IPS-11a (cell line): ENCODE measurements around the gene DRGX.

Source experiments
- H3K4me3 ChIP-seq: one replicate; pipeline ENCODE4 v1.5.1; 2013; ENCODE audit warnings: low read depth, low read length, control low read depth

The DRGX gene

DNA sequence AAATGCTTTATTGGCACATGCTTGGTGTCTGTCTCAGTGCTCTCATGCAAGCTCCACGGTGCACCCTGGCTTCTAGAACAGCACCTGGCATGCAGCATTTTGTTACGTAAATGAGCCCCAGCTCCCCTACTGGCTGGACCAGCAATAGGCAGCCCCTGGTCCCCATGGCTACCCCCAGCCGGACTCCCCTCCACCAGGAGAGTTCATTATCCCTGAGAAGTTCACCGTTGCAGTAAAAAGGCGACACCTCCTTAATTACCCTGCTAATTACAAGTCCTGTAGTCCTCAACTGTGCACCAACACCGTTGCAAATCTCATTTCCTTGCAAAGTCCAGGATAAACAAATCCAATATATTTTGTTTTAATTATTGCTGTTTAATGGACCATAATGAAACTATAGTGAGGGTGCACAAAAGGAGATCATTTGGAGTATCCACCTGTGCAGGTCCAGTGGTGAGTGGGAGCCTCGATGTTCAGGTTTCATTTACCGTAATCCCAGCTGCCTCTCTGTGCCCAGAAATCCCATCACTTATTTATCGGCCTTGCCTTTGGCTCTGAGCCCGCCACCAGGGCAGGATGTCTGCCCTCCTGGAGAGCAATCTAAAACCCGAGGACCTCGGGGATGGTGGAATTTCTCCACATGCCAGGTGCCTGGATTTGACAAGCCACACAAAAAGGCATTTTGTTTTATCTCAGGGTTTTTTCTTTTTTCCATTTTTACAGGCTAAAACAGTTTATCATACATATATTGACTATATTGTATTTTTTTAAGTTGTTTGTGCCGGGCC lies 12.8 kb upstream of the DRGX start:
- no peak overlapping the region for H3K4me3 ChIP-seq

DNA sequence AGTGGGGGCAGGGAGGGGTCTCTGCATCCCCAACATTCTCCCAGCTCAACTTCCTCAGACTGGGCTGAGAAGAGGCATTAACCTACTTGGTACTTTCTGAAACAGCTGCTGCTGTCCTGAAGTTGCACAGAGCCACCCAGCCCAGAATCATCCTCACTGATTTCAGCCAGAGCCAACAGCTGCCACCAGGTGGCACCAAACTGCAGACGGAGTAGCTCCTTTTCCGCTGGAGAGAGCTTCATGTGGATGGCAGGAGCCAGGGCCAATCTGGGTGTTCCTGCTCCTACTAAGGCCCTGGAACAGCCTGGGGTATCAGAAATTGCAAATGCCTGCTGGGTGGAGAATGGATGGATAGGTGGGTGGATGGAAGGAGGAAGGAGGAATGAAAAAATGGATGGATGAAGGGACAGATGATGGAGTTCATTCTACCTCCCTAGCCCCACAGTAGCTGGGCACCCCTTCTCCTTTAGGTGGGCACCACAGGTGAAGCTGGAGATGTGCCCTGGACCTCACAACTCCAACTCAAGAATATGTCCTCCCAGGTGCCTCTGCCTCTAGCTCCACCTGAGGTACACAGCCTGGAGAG lies 11.8 kb upstream of the DRGX start:
- H3K4me3 ChIP-seq = no peak overlapping the region

DNA sequence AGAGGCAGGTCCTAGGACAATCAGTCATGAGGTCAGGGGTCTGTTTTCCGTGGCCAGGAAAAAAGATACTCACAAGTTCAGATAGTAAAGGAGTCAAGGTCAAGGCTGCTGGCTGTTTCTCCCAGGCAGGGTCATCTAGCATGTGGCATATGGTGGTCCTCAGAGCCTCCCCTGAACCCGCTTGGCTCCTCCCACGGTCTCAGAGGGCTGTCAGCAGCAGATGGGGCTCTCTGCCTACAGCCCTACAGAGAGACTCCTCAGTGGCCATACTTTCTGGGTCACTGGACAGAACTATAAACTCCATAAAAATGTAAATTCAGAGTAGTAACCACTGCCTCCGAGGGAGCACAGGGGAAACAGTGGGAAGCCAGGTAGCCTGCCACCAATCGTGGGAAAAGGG lies 11.3 kb upstream of the DRGX start:
- H3K4me3 ChIP-seq = no peak overlapping the region

DNA sequence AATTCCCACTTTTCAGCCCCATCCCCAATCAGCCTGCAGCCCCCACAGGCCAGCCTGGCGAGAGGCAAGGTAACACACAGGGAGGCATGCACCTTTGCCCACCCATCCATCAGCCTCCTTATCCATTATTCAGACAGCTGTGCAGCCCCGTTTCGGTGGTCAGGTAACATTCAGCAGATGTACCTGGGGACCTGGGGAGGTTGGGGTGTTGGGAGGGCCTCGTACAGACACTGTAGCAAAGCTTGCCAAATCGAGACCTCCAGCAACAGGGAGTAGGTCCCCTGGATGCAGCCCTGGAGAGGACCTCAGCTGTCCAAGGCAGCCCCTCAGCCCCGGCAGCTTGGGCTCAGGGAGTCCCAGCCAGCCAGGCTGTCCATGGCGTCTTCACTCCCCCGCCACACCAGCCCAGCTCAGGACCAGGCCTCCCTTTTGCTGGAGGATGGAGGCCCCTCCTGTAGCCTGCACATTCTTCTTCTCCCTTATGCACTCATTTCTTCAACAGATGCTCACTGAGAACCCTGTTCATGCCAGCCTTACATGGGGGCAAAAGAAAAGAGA lies 8.5 kb upstream of the DRGX start:
- H3K4me3 ChIP-seq = no peak overlapping the region

DNA sequence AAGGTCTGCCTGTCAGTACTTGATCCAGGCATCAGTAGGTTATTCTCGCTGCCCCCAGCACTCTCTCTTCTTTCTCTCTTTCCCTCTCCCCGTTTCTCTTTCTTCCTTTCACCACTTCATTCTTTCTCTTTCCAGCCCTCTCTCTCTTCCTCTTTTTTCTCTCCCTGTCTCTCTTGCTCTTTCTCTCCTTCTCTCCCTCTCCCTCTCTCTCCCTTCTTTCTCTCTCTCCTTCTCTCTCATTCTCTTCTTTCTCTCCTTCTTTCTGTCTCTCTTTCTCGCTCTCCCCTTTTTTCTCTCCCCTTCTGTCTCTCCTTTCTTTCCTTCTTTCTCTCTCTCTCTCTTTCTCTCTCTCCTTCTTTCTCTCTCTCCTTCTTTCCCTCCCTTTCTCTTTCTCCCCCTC lies 7.5 kb upstream of the DRGX start:
- H3K4me3 ChIP-seq = no peak overlapping the region

DNA sequence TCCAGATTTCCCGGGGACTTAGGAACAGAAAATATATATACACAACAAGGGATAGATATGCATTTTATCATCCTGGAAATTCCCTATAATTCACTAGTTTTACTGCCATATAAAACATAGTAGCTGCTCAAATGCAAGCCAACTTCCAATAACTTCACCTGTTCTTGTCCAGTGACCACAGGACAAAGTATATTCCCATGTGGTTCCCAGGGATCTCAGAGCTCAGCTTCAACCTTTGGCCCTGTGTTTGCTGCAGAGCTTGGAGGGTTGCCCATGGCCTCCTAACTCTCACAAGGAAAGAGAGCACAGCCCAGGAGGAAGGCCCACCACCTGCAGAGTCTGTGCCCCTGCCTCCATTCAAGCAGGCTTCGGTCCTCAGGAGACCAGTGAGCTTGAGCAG lies 4.5 kb upstream of the DRGX start:
- H3K4me3 ChIP-seq = no peak overlapping the region

DNA sequence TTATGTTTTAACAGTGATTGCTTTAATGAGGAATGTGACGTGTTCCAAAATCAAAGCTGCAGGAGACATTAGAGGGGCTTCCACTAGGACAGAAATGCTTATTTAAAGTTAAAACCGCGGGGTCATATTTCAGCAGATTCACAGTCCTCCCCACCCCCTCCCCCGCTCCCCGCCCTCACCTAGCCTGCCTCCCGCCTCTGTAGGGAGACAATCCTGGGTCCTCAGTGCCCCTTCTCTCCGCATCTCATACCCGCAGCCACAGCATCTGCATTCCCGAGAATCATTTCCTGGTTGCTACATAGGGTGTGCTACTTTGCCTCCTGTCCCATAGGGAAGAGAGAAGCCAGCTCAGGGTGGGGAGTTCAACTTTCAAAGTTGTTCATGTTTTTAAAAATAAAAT lies 3.1 kb upstream of the DRGX start:
- no peak overlapping the region for H3K4me3 ChIP-seq

DNA sequence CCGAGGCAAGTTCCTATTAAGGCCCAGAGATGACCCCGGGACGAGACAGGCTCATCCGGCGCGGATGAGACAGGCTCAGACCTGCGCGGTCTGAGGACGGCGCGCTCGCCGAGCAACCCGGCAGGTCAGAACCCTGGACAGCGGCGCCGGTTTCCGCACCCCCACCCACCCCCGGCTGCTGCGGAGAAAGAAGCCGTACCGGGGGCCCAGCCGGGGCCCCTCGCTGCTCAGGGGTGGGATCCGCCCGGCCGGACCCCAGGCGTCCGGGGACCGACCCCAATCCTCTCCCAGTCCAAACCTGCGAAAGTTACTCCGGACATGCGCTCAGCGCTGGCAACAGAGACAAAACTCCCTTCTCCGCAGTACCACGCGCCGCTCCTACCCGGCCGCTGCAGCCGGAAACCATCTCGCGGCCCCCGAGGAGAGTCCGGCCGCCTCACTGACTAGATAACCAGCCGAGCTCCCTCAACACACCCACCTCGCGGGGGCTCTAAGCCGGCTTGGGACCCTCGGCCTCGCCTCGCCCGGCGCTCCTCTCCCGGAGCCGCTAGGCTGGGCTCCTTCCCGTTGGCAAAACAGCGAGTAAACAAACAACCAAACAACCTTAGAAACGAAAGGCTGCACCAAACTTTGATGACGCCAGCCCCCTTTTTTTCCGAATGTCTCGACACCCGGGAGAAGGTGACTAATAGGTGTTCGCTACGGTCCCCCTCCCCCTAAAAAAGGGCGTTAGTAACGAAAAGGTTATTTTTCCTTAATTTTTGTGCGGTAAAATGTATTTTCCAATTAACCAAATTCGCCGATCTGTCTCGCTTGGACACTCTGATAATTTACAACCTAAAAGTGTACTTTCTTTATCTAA lies 2.3 kb upstream of the DRGX start:
- H3K4me3 ChIP-seq = peak overlapping the region; percentile 30

DNA sequence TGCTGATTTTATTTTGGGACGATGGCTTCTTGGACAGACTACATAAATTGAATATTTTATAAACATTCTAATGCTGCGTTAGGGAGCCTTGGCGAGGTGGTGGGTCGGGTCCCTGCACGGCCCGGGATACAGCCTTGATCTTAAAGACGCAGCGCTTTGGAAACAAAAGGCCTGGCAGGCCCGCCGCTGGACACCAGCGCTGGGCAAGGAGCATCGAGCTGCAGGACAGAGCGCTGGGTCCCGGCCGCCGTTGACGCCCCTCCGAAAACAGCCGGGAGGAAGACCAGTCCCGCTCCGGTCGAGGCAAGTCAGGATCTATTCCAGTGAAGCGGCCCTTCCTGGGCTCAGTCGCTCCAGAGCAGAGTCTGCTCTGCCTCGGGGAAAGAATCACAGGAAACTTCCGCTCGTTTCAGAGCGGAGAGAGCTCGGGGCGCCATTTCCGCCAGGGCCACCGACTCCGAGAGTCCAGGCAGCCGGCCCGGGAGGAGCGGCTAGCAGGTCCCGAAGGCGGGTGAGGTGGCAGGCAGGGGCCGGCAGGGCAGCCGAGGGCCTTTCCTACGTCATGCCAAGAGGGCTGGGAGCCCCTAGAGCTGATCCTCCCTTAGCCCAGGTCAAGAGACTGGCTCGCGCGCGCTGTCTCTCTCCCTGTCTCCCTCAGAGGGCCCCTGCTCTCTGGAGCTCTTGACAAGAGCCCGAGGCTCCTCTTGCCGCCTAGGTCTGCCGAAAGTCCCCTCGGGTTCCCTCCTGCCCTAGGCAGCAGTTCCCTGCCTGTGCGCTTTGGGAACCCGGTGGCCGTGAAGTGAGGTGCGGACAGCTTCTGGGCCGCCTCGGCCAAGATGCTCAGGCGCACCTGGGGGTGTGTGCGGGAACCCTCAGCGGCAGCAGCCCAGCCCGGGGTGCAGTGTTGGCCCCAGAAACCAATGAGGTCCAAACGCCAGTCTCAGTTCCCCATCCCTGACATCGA lies 1.4 kb upstream of the DRGX start:
- peak overlapping the region; percentile 30 for H3K4me3 ChIP-seq

DNA sequence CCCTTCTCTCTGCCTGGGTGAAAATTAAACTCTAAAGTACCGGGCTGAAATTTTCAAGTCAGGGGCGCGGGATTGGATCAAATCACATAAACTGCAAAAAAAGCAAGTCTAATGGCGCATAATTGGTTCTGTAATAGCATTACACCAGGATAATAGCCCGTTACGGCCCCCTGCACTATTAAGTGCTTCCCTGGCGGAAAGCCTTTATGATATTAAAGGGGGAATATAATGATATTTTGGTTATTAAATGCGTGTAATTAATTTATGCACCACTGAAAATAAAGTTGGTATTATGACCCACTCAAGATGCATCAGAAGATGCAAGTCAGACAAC lies 744 bp upstream of the DRGX start:
- no peak overlapping the region for H3K4me3 ChIP-seq

DNA sequence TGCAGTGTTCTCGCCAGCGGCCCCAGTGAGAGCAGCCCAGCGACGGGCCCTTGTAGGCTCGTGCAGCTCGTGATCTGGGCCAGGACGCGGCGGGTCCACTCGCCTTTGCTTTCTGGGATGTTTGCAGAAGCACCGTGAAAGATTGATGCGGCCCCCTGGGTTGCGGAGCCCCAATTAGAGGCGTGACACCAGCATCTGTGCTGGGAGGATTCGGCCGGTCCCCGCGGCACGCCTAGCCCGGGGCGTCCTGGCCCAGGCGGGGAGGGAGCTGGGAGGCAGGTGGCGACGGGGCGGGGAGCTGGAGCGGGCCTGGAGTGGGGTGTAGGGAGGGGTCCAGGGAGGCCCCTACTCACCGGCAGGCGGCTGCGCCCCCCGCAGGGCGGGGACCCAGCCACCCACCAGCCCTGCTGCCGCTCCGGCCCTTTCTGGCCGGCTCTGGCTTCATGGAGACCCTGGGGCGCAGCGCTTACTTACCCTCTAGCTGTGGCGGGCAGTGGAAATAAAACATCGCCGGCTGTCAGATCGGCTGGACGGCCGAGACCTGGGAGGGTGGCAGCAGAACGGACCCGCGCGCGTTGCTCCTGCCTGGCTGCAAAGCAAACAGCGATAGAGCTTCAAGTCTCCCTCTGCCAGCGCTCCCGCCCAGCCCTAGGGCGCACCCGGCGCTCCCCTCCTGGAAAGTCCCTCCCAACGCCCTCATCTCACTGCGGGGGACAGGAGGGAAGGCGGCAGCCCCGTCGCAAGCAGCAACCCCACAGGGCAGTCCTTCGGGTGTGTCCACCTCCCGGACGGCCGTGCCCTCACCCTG lies 752 bp downstream of the DRGX start:
- peak overlapping the region; percentile 48 for H3K4me3 ChIP-seq

DNA sequence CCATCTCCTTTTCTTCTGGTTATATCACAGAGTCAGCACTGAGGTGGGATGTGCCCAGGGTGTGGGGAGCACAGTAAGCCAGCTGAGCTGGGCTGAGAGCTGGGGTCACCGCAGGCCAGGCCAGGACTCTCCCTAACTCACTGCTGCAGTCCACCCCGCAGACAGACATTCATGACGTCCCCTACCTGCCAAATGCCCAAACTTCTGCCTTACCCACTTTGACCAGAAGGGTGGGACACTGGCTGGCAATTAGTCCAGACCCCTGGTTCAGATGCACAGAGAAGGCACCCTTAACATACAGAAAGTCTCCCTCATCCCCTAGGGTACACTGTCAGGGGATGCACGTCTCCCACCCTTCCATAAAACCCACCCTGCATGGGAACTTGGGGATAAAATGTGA lies 2.1 kb downstream of the DRGX start:
- H3K4me3 ChIP-seq = no peak overlapping the region

DNA sequence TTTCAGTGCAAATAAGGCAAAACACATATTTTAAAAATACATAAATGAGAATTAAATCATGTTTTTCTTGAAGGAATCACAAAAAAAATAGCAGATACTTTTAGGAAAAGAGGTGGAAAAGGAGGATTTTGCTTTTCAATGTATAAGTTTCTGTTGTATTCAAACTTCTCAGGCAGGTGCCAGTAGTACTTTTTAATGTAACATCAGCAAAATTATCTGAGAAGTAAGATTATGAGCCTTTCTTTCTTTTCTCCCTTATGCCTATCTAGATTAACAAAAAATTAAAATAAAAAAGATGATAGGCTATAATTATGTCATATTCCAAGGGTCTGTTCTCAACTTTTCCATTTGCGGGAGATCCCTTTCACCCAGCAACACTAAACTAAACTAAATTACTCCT lies 2.6 kb downstream of the DRGX start:
- H3K4me3 ChIP-seq = no peak overlapping the region

DNA sequence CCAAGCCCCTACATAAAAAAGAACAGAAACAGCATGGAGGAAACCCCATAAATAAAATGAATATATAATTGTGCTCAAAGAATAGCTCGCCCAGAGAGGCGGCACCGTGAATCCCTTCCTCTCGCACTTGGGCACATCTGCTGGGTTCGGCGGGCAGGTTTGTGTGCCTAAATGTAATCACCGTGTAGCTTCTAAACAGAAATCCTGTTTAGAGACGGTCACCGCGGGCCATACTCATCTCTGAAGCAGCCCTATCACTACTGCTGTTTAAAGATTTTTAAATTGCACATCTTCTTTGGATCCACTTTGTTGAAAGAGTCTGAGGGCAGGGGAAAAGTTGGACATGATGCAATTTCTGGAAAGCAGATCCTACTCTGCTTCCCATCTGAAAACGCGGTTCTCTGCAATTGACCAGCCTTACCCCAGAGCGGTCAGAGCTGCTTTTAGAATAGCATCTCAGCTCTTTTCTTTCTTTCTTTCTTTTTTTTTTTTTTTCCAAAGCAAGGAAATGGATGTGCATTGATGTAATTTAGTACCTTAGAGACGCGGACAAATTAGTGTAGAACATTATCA lies 6.4 kb downstream of the DRGX start:
- H3K4me3 ChIP-seq = no peak overlapping the region

DNA sequence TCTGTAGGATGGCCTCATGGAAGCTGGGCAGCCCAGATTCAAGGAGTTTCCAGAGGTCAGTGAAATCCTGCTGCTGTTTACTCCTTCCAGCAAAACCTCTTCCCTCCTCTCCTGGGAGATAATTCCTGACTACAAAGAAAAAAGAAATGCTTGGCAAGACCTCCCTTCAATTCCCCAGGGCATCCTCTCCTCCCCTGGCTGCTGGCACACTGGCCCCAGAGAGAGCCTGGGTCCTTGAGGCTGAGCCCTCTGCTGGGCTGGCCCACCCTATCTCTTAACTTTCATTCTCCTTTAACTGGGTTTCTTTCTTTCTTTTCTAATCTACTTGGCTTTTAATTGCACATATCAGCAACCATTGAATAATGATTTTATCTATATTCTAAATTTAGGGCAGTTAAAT lies 7.7 kb downstream of the DRGX start:
- H3K4me3 ChIP-seq = no peak overlapping the region

DNA sequence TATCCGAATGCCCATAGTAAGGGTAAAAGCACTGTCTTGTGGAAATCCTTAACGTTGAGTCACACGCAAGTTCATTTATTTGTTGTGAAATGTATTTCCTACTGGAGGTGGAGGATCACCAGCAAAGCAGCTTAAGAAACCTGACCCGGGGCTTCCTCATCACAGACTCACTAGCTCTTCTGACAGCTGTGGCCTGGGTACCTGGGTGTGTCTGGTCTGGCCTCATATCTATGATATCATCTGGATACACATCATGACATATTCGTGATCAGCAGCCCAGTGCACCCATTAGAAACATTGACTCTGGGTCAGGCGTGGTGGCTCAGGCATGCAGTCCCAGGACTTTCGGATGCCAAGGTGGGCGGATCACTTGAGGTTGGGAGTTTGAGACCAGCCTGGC lies 8.8 kb downstream of the DRGX start:
- no peak overlapping the region for H3K4me3 ChIP-seq

DNA sequence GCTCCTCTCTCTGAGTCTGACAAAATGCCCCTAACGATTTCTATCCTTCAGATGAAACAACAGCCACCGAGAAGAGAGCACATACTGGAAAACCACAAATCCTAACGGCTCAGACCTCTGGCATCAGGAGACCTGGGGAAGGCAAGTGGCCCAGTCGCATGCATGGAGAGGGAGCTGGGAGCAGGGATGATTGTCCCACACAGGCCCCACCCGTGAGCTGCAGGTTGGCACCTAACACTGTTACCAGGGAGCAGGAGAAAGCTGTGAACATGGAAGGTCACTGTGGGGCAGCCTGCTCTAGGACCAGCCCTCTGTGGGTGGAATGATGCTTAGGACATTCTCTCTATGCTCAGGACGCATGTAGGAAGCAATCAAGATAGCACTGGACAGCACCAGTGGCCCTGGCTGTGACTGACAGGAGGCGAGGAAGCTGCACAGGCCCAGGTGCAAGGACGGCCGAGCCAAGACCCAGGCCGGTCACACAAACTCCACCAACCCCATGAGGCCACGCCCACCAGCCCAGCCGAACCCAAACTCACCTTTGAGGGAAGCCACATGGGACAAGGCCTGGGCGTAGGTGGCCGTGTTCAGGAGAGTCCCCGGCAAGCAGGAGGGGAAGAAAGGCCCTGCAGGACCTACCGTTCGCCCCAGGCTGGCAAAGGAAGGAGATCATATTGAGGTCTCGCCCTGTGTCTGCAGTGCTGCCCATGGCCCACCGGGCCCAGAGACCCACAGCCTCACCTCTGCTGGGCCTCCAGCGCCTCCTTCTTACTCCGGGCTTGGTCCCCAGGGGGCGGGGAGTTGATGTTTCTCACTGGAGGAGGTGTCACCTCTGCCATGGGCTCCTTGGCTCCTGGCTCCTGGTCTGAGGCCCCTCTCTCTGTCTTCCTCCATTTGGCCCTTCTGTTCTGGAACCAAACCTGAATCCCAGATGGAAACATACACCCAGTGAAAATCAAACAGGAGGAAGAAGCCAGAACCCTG lies 9.7 kb downstream of the DRGX start:
- no peak overlapping the region for H3K4me3 ChIP-seq

DNA sequence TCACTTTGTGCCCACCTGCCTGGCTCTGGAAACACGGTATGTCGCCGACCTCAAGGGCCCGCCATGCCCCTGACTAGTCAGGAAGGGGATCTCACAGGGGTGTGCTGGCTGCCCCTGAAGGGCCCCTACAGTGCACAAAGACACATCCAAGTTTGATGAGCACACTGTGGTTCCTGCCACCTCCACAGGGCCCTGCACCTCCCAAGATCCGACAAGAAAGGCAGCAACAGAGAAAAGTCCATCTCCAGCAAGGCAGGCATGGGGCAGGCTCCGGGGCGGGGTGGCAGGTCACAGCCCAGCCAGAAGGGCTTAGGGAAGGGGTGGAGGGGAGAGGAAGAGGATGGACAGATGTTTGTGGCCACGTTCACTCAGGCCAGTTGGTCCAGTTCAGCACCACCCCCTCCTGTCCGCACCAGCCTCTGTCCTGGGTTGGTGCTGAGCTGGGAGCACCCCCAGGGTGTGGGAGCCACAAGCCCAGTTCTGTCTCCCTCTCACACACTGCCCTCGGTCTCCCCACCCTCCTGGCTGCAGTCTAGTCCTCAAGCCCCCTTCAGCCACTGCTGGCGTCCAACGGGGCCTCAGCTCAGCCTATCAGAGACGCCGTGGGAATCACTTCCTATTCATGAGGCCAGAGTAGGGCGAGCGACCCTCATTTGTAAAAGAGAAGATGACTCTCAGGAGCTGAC lies 11.5 kb downstream of the DRGX start:
- H3K4me3 ChIP-seq = no peak overlapping the region
